SKM-1 (cell line): ENCODE results near the gene FOXF1.

ENCODE experiments used
- DNase-seq: peaks from one replicate; lab custom pipeline; 2025; ENCODE audit not compliant: unreplicated experiment; lab: John Stamatoyannopoulos, UW

FOXF1 gene

DNA sequence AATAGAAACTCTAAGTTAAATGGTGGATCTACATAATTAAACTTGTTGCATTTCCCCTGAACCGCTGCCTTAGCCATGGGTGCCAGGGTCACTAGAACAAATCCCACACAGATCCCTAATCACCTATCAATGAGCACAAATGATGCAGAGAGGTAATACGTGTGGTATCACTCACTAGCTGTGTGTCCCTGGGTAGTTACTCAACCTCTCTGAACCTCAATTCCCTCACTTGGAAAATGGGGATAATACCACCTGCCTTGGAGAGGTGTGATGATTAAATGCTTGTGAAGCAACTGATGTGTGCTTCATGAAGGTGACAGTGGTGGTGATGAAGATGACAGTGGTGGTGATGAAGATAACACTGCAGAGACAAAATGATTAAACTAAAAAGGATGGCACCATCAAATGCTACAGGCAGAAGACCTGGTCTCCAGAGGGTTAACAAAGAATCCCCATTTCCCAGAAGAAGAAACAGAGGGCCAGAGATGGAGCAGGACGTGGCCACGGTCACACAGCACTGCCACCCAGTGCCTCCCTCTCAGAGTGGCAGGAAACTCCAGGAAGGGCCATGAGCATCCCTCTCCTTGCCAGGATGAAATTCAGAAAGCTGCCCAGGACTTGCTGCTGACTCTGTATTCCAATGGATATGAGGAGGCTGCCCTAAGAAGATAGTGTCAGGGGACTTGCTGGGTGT is 17.9 kb upstream of the FOXF1 start:
- no peak for DNase-seq

DNA sequence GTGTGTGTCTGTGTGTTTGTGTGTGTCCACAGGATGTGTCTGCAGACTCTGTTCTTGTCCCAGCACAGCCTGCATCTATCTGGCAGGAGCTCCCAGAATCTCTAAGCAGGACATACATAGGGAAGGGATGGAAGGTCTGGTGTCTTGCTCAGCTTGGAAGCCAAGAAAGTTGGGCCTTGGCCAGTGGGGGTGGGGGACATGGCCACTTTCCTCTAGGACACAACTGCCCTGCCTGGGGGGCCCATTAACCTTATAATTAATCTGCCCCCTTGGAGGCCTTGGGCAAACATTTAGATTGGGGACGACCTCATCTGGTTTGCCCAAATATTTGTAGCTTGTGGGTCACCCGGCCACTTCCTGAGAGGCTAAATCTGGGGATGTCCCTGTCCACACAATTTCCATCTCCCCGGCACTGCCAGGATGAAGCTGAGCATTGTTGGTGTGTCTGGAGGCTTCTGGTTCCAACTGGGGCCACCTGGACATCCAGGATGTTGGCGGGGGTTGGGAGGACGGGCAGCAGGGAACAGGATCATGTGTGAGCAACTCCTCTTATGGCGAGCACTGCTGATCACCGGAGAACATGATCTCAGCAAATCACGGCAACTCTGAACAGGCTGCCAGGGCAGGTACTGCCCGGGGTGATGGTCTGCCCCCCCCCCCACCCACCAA is 17.2 kb upstream of the FOXF1 start:
- DNase-seq: no peak

DNA sequence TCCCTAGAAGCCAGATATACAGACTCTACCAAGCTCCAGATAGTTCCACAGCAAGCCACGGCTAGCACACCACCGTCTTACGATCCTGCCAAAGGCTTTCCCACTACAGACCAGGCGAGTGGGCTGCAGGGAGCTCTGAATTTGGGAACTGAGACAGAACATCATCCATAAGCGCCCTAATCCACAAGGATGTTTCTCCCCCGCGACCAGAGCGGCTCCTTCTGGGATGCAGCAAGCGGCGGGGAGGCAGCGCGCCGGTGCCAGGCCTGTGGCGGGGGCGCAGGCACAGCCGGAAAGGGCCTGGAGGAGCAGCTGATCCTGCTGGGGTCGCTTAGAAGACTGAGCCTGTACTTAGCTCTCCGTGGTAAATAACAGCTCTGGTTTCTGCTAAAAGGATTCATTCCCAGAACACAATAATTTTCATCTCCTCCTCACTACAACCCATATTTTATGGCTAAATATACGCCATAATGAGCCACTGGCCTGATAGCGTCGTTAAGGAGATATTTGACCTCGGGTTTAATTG is 16.2 kb upstream of the FOXF1 start:
- no peak for DNase-seq

DNA sequence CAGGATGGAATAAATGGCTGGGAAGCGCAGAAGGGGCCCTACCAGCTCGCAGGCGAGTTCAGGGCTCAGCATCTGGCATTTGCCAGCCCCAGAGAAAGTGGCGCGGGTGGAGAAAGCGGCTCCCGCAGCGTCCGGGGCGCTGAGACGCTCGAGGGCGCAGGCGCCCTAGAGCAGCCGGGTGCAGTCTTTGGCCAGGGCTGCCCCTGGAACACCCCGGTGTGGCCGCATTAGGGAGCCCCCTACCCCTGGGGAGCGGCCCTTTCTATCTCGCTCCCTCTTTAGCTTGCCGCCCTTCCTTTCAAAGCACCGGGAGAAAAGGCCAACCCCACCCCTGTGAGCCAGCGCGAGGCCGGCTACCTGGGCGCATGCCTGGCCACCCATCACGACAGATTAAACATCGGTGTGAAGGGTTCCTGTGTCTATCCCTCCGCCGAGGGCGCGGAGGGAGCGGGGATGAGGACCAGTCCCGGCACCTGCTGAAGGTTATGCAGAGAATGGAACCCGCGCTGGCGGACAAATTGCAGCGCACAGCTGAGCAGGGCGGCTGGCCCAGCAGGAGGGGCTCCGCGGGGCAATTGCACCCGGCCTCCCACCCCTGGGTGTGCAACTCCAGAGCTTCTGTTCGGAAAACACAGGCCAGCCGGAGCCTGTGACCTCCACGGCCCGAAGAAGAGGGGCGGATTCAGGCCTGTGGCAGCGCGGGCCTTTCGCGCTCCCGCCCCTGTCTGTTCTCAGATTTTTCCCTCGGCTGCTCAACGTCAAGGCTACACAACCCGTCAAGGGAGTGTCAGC is 15.6 kb upstream of the FOXF1 start:
- no peak for DNase-seq

DNA sequence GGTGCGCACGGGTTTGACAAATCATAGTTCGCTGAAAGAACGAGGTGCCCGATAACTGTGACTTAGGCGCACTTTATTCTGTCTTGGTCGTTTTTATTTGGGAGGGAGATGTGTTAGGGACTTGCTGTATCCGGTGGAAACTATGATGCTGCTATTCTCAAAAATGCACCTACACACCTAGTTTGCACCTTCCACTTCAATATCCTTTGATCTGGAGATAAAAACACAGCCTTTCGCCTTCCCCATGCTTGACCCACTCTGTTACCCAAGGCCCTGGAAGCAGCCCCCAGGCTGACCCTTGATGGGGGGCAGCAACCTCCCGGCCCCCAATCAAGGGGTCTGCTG is 15.0 kb upstream of the FOXF1 start:
- DNase-seq: no peak

DNA sequence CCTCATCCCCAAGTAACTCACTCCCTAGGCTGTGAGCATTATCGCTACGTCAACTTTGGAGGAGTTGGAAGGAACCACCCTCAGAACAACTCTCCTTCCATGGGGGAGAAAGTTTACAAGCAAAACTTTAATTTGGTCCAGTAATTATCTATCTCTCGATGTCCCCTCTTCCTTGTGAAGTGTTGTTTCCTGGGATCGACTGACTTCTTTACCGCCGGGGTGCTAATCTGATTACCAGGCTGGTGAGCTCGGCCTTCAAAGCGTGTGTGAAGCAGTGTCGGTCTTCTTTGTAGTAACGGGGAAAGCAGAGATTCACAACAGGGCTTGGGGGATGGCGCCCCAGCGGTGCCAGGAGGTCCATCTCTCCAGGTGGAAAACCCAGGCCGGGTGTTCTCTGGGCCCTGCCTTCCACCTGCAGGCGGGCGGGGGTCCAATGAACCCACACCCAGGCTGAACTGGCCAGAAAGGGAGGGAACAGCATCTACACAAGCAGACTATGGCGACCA is 14.5 kb upstream of the FOXF1 start:
- no peak for DNase-seq

DNA sequence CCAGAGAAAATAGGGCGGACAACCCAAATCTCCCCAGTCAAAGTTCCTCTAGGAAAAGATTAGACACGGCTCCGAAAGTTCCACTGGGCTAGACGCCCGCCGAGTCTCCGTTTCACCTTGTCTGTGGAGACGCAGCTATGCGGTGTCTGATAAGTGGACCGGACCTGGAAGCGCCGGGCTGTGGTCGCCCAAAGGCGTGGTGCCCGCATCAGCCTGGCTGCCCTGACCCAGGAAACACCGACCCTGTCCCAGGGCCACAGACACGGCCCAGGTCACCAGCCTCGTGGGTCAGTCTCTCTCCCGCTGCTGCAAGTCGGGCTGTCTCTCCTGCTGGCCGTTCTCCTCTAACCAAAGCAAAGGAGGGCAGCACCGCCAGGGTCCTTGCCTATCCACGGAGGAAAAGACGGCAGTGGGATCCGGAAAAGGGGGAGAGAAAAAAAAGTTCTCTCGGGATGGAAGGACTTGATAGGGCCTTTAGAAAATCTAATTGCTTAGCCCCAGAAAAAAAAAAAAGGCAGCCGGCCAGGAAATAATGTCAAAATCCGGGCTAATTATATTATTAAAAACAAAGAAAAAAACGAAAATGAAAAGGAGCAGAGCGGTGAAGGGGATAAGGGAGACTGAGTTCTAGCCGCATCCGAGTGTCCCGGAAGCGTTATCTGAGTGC is 13.9 kb upstream of the FOXF1 start:
- no peak for DNase-seq

DNA sequence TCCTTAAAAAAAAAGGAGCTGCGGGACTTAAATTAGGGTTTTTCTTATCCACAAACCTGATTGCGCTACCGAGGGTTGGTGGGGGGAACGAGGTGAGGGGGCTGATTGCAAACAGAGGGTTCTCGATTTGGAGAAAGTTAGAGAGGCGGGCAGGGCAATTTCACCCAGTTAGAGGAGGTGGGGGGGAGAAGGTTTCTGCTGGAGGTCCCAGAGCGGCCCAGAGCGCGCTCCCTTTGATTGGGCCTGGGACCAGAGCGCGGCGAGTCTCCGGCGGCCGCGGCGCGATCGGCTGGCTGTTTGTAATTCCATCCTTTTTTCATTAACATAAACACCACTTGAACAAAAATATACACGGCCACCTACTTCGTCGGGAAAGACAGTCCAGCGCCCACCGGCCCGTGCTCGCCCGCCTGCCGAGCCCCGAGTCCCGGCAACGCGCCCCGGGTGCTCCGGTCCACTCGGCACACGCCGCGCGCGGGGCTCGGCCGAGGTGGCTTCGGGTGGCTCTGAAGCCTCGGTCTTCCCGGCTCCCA is 13.3 kb upstream of the FOXF1 start:
- DNase-seq: no peak

DNA sequence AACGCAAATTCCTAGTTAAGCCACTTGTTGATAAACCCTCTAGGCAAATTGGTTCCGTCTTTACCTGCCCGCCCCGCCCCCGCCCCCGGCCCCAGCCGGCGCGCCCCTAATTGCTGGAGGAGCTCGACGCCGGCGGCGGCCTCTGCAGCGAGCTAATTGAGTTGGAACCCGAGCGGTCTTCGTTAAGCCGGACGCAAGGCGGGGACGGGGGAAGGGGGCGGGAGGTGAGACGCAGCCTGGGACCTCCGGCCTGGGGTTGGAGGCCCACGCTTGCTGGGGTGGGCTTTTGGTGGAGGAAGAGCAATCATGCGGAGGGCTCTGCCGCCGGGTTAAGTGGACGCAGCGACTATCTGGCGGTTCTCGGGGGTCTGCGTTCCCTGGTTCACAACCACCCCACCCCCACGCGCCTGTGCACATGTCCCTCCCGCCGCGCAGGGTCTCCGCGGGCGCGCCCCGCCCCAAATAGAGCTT is 12.7 kb upstream of the FOXF1 start:
- no peak for DNase-seq

DNA sequence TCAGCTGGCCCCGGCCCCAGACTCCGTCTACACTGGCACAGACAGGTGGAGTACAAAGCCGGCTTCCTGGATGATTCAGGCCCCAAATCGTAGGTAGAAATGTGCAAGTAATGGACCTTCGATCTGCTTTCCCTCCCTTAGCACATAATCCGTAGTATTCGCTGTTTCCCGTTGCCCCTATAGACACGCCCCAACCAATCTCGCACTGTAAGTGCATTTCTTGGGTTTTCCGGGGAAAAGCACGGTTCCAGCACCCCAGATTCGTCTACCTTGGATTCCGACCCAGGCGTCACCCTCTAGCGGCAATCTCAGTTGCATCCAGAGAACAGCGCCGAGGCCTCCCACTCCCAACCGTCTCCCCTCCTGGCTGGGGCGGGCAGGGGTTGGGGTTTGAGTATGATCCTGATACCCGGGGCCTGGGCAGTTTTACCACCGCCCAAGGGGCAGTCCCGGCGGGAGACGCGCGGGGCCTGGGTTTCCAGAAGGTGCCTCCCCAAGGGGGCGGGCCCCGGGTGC is 12.1 kb upstream of the FOXF1 start:
- no peak for DNase-seq

DNA sequence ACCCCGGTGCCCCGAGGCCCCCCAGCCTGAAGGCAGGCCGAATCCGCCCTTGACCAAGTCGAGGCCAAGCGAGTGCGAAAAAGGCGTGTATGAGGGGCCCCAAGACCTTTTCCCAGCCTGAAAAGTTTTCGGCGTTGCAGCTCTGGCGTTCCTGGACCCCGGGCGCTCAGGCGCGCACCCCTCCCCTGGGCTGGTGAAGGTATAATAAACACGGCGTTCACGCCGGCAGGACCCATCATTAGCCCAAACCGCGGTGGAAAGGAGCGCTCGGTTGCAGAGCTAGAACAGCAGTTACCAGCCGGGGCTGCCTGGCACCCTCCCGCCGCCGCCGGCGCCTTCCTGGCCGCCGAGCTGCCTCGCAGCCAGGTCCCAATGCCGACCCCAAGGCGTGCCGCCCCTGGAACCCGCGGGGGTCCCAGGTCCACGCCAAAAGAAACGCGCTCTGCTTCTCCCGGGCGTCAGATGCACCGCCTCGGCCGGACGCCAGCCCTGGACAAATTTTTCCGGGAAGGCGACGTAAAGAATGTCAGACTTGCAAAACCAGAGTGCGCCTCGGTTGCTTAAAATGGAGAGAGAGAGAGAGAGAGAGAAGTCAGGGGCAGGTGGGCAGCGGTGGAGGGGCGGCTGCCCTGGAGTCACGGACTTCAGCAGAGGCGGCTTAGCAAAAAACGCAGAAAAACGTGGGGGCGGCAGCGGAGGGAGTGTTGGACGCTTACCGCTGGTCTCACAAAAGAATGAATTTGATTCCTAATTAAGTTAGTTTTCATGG is 11.5 kb upstream of the FOXF1 start:
- no peak for DNase-seq

DNA sequence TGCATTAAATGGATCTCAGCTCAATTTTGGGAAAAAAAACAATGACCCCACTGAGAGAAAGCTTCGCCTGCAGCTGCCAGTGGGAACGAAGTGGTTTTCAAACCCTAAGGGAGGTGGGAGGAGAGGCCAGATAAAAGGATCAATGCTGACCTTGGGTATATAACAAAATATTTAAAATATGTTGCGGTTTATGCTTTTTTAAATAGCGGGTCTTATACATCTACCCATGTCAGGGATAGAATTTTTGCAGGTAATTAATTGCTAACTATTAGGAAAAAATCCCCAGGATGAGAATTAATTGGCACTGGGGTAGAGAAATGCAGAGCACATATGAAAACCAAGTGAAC is 10.9 kb upstream of the FOXF1 start:
- no peak for DNase-seq

DNA sequence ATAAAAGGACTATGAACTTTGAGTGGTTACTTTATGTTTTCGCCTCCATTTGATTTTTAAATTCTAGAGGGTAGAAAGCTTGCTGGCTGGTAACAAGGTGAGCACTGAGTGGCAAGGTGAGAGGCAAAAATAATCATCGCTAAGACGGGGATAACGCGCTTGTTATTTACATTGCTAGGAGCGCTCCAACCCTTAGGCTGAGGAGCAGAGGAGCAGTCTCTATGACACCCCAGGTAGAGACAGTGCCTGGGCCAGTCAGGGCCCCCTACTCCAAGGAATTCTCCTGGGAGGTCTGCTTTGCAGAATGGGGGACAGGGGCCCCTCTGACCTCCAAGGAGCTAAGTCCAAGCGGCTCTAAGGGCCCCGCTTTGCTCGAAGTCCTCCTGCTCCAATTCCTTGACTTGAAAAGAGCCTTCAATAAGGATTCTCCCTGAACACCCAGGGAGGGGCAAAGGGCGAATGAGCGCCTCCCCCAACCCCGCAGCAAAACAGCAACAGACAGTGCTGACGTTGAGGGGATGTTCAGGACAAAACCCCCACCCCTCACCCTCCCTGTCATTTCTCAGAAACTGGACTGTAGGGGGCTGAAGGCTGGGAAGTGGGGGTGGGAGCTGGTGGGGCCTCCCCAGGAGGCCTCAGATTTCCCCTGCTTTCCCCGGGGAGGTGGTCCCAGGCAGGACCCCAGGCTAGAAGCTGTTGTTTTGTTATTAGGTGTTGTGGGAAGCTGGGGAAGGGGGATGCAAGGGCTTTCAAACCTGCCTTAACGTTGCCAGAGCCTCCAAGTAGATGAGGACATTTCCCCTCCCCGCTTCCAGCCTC is 10.2 kb upstream of the FOXF1 start:
- no peak for DNase-seq

DNA sequence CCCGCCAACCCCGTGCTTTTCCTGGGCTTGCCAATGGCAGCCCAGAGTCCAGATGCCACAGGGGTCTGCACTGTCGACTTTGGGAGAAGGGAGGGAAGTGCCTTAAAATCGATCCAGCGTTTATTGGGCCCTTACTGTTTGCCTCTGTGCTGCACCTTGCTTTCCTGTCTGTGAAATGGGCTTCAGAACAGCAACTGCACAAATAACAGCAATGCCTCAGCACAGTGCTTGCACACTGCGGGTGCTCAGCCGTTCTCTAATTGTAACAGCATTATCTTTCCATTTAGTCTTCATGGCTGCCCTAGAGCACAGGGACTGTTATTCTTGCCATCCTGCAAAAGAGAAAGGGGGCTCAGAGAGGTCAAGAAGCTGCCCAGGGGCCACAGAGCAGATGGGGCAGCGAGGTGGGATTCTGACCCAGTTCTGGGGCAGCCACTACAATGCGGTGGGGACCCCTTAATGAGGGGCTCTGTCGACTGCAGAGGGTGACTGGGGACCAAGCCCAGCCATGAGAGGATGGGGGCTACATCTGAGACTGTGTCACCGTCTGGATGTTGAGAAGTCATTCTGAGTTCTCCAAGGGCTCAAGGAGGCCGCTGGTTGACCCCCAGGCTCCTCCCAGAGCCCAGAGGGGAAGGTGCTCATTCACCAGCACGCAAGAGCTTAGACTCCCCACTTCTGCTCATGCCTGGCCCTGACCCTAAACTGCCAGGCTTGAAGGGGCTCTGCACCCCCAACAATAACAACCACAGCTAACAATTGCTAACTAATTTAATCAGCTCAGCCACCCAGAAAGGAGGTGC is 9.4 kb upstream of the FOXF1 start:
- DNase-seq: no peak

DNA sequence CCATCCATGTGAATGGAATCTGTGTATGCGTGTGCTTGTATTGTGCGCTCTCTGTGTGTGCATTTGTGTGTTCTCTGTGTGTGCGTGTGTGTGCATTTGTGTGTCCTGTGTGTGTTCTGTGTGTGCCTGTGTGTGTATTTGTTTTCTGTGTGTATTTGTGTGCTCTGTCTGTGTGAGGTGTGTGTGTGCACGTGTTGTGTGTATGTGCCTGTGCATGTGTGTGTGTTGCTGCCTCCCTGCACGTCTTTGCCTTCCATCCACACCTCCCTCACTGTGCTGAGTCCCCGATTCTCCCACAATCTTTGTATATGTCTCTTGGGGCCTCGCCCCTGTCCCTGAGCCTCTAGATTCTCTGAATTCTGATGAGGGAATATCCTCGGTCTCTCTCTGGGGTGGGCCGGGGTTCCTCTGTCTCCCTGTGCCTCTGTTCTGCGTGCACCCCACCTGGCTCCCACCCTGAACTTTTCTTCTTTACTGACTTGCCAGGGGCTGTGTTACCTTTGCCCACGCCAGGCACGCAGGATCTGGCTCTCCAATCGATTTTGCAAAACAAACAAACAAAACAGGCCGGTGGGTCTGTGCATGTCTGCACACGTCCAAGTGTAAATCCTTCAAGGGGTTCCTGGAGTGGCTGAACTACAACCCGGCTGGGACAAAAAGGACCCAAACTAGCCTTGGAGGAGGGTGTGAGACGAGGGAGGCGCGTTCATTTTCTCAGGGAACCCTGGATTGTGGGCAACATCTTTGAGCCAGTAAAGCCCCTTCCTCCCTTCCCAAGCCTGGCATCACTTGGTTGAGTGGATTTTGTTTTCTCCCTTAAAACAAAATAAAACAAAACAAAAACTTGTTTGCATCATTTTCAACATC is 8.1 kb upstream of the FOXF1 start:
- DNase-seq: no peak

DNA sequence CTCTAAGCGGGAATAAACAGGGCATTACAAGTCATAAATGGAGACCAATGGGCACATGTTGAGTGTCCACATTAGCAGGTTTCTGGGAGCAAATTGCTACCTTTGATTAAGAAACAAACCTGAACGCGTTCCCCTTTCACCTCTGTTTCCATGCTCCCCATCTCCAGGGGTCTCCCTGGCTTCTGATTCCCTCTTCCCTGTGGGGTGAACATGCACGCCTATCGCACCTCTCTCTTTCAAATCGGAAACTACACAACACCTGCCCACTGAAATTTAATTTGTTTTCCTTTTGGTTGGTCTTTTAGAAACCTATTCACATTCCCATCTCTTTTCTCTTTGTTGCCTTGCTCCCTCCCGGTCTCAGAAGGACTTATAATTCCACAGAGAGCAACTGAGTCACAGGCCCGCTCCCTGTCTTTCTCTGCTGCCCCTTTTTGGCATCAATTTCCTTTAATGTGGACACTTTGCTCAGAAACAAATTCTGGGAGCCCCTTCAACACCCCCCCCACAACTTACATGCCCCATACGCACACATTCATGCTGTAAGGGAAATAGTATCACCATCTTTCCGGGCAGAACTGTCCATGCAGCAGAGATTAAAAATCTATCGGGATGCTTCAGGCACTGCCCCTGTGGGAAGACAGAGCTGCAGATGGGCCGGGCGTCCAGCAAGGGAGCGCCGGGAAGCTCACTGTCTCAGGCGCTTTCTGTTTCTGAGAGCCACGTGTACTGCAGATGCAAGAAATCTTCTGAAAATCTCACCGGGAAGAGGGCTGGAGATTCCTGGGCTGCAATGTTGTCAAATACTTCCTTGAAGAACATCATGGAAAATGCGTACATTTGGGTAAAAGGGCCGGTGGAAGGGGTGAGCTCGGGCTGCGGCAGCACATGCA is 7.2 kb upstream of the FOXF1 start:
- no peak for DNase-seq
